OCI-LY3 (cell line): ENCODE data around the gene SOX1.

Experiments
- CTCF ChIP-seq: fragments of 200-600, 300-600 bp; sonication (generic); IDR thresholded peaks from 2 replicates; pipeline ENCODE4 v1.5.1; 2014; ENCODE audit warnings: antibody characterized with exemption, low read length, low read depth
- EZH2phosphoT487 ChIP-seq: fragments of 200-600 bp; shearing (Covaris generic); IDR thresholded peaks from 2 replicates; pipeline ENCODE4 v1.6.1; 2018; ENCODE audit warnings: antibody characterized with exemption, mixed run types, low read depth

GRCh38 chr13:112103260-112103838, 36.4 kb downstream of the SOX1 start:
- TF ChIP-seq CTCF = no peak
- TF ChIP-seq EZH2phosphoT487 = no peak
